GM21381 (cell line): ENCODE measurements around the gene CEP89.
A peak's percentile ranks its signal among the peaks of the same experiment; 100 is the strongest.
"Not testable (repeated sequence)": the region's sequence is repeated elsewhere in the genome, so short reads cannot be mapped to it uniquely, and the experiment has no call there.

ENCODE experiments used
- ATAC-seq: cut with Tn5 transposase; IDR thresholded peaks from one replicate; pipeline ENCODE4 v1.9.1; 2021; ENCODE audit warnings: mild to moderate bottlenecking, moderate library complexity; ENCODE audit not compliant: unreplicated experiment

Gene CEP89

DNA sequence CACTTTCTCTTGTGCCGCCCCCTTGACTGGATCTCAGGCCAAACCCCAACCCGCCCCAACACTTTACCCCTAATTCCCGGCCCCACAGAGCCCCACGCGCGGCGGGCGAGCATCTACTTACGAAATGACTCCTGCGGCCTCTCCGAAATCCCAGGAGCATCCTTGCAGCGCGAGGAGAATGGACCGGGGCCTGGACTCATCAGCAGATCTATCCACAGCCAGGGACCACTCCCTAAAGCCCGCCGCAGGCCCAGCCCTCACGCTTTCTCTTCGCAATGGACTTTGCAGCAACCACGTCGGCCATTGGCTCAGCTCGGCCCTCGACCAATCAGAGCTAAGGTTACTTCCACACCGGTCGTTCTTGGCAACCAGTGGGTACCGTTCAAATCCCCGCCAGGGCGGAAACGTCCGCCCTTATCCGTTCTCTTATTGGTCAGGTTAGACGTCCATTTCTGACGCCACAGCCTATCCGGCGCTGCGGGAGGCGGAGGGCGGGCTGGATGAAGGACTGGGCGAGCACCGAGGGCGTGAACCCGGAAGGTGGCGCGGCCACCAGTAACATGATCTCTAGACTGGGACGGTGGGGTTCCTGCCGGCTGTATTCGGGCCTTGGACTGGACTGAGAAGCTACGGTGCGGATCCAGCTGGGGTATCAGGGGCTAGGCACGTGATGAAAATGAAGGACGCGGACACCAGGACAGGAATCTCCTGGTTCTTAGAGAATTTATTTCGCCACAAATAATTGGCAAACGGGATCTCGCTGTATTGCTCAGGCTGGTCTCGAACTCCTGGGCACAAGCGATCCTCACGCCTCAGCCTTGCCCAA is at the start of gene CEP89, which contains the start of gene FAAP24:
TSS of gene CEP89 (minus strand) at position 244 of the 826 bp plus-strand sequence. CDS start at position 160, 84 bp downstream.
TSS of gene FAAP24 (plus strand) at position 528 of the 826 bp plus-strand sequence. CDS start 955 bp downstream, outside the sequence.
- ATAC-seq: peak; percentile 97

DNA sequence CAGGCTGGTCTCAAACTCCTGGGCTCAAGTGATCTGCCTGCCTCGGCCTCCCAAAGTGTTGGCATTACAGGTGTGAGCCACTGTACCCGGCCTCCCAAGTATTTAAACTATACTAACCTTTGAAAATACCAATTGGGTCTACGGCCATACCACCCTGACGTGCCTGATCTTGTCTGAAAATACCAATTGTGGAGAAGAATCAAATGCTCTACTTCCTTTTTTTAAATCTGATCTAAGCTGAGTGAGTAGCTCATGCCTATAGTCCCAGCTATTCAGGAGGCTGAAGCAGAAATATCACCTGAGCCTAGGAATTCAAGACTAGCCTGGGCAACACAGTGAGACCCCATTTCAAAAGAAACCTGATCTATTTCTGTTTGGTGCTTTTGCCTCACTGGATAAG is 39.1 kb upstream of the CEP89 start:
- ATAC-seq: not testable (repeated sequence)

DNA sequence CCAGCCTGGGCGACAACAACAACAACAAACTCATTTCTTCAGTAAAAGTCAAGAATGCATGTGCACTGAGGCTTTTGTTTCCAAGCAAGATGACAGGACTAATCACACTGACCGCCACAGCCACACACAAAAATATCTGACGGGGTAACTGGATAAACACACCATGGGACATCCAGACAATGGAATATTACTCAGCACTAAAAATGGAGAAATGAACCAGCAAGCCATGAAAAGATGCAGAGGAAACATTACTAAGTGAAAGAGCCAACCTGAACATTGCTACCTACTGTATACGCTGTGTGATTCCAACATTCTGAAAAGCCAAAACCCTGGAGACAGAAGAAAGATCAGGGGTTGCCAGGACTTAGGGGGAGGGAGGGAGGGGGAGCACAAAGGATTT is 37.0 kb upstream of the CEP89 start:
- no peak for ATAC-seq

DNA sequence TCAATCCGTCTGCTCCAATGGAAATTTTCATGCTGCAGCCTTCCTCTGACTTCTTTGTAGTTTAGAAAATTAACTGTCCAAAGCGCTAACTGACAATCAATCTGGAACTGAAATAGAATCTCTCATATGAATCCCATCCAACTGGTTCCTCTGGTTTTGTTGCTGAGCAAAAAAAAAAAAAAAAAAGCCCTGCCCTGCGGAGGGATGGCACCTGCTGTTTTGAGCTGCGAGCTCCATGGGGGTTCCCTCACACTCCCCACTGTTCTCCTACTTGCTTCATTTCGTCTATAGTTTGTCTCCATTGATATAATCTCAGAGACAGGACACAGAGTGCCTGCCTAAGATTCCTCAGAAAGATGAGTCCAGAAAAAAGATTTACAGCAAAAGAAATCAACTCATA is 33.7 kb upstream of the CEP89 start:
- no peak for ATAC-seq

DNA sequence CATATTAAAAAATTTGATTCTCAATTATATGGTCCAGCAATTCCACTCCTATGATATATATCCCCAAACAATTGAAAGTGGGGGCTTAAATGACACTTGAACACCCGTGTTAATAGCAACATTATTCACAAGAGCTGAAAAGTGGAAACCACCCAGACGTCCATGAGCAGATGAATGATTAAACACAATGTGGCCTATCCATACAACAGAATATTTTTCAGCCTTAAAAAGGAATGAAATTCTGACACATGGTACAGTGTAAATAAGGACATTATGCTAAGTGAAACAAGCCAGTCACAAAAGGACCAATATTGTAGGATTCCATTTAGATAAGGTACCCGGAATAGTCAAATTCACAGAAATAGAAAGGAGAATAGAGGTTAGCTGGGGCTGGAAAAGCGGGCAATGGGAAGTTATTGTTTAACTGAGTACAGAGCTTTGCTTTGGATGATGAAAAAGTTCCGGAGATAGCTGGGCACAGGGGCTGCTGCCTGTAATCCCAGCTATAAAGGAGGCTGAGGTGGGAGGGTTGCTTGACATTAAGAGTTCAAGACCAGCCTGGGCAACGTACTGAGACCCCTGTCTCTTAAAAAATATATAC is 31.8 kb upstream of the CEP89 start:
- not testable (repeated sequence) for ATAC-seq

DNA sequence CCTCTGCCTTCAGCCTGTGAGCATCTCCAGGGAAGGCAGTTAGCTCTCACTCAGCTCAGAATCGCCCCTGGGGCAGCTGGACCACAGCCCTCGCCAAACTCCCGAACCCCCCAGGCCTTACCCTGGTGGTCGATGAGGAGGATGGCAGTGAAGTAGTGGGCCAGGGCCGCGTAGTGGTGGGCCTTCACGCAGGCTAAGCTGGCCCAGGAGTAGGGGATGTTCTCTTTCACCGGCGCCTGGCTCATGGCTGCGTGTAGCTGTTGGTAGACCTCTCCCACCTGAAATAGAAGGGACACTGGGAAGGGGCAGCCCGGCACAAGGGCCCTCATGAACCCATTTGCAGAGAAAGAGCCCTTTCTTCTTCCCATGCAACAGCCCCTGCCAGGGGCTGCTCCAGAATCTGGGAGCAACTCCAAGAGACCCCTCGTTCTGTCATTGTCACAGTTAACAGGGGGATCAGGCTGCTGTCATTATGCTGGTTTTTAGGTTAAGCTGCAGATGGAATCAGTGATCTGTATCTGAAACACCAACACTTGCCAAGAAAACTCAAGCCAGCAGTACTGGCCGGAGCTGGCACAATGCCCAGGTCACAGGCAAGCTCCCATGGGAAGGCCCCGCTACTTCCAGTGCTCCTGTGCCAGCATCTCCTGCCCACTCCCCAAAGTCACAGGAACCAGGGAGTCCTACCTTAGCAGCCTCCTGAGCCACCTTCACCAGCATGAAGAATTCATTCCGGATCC is 30.5 kb upstream of the CEP89 start:
- not testable (repeated sequence) for ATAC-seq

DNA sequence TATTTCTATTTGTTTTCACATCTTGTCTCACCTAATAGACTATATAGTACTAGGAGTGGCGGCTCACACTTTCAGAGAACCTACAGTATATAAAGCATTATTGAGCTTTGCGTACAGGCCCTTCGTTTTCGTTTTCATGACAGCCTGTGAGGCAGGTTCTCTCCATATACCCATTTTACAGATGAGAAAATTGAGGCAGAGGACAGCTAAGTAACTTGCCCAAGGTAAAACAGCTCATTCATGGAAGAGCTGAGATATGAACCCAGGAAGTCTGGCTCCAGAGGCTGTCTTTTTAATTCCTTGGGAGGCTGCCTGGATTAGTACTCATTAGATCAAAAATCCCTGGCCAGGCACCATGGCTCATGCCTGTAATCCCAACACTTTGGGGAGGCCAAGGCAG is 29.2 kb upstream of the CEP89 start:
- no peak for ATAC-seq

DNA sequence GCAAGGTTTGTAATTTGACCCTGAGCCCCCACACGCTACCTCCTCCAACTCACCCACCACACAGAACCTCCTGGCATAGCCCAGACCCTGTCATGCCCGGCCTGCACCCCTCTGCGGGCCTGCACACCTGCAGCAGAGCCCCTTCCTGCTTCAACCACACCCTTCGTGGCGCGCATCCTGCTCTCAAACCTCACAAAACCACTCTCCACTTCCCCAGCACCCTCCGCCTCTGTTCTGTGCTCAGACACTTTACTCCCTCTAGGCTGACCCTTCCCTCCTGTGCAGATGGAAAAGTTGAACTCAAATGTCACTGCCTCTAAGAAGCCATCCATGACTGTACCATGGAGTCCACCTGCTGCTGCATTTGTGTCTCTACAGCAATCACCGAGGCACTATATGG is 28.8 kb upstream of the CEP89 start:
- ATAC-seq: no peak

DNA sequence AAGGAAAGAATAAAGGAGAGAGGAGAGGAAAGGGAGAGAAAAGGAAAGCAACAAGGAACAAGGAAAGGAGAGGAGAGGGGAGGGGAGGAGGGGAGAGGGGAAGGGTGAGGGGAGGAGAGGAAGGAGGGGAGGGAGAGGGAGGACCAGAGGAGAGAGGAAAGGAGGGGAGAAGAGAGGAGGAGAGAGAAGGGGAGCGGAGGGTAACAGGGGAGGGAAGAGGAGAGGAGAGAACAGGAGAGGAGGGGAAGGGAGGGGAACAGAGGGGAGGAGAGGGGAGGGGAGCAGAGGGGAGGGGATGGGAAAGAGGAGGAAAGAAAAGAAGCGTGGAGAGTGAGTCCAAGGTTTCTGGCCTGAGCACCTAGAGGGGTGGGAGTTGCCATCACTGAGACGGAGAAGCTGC is 27.0 kb upstream of the CEP89 start:
- no peak for ATAC-seq

DNA sequence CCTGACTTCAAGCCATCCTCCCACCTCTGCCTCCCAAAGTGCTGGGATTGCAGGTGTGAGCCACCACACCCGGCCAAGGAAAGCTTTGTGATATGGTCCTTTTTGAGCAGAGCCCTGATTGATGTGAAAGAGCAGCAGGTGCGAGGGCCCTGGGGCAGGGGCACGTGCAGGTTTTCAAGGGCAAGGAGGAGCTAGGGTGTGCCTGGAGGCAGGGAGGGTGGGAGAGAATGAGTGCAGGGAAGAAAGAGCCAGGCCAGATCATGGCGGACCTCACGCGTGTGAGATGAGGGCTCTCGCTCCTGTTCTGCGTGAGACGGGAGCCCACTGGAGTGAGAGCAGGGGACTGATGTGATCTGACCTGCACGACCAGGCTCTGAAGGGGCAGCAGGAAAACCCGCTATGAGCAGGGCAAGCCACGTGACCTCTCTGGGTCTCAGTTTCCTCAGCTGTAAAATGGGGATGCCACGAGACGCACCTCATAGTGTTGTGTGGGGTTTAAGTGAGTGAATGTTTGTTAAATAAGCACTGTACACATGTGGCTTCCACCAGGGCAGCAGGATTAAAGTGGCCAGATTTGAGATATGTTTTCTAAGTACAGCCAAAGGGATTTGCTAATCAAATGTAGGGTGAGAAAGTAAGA is 26.1 kb upstream of the CEP89 start:
- no peak for ATAC-seq

DNA sequence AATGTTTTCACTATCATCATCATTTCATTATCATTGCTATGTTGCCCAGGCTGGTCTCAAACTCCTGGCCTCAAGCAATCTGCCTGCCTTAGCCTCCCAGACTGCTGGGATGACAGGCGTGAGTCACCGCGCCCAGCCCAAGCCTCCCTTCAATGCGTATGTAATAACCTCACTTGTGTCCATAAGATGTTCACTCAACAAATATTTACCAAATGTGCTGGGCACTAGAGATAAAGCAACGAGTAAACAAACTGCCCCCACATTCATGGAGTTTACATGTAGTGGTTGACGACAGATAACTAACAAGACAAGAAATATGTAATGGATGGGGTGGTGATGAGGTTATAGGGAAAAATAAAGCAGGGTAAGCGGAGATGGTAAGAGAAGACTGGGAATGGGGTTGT is 25.3 kb upstream of the CEP89 start:
- ATAC-seq: not testable (repeated sequence)

DNA sequence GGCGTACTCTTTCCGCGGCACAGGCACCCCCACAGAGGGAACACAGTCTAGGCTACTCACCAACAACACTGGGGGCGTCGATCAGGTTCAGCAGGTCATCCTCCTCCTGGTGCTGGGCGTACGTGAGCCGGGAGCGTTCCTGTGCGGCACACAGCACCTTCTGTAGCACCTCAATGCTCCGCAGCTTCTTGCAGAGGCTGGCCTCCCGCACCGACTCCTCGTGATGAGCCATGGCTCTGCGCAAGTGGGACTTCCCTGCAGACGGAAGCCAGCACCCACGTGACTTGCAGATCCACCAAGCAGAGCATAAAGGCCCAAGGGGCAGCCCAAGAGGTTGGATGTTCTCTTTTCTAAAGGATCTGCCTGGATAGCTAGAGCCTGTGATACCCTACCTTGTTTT is 24.2 kb upstream of the CEP89 start:
- not testable (repeated sequence) for ATAC-seq

DNA sequence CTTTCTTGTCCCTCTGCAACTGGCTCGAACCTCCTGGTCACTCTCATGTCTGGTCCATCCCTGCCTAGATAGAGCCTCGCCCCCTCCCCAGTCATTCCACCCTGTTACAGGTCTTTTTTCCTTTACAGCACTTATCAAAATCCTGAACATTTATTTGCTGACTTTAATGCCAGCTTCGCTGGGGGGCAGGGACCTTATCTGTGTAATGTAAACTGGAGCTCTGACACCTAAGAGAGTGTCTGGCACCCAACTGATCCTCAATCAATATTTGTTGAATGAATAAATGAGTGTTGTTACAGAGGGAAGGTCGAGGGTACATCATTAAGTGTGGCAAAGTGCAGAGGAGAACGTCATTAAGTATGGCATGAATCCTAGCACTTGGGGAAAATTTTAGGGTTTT is 17.0 kb upstream of the CEP89 start:
- no peak for ATAC-seq

DNA sequence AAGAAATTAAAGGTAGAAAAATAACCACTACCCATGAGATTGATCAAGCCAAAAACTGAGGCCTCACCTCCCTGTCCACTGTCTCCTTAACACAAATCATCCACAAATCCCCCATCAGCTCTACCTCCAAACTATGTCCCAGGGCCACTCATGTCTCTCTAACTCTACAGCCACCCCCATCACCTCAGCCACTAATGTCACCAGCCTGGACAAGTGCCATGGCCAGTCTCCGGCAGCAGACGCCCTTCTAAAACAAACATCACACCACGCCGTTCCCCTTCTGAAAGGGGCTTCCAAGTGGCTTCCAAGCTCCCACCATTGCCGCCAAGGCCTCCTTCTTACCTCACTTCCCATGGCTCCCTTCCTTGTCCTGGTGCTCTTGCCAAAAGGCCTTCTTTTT is 16.5 kb upstream of the CEP89 start:
- not testable (repeated sequence) for ATAC-seq

DNA sequence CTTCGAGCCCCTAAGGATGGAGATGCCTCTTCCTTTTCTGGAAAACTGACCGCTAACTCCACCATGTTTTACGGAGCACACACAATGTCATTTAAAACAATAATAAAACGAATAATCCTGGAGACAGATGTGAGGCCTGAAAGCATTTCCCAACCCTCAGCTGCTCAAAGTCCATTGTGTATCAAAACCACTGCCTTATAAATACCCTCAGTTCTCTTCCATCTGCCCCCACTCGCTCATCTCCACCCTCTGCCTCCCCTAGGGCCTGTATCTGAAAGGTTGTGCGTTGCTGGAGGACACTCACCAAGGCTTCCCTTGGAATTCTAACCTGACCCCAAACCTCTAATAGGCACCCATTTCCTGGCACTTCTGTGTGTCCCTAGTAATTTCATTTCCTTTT is 10.7 kb upstream of the CEP89 start:
- ATAC-seq: not testable (repeated sequence)

DNA sequence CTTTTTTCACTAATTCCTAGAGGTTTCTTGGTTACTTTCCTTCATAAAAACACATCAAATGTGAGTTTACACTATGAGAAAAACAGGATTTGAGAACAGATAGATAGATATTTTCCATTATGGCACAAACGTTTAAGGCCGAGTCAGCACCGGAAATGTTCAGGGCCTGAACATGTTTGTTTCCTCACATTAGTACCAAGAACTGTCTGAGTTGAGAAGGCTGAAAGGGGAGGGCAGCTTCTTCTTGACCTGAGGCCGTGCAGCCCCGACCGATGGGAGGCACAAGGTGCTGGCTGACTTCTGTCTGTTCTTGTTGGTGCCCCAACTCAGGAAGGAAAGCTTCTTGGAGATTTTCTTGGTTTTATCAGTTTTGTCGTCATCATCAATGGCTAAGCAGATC is 8.0 kb upstream of the CEP89 start:
- not testable (repeated sequence) for ATAC-seq

DNA sequence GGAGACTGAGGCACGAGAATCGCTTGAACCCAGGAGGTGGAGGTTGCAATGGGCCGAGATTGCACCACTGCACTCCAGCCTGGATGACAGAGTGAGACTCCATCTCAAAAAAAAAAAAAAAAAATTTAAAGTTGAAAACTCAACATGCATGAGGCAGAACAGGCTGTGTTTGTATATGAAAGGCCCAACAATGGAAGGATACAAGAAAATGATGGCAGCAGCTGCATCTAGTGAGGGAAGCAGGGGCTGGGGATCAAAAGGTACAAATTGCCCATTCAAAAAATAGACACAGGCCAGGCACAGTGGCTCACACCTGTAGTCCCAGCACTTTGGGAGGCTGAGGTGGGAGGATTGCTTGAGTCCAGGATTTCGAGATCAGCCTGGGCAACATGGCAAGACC is 6.1 kb upstream of the CEP89 start:
- not testable (repeated sequence) for ATAC-seq

DNA sequence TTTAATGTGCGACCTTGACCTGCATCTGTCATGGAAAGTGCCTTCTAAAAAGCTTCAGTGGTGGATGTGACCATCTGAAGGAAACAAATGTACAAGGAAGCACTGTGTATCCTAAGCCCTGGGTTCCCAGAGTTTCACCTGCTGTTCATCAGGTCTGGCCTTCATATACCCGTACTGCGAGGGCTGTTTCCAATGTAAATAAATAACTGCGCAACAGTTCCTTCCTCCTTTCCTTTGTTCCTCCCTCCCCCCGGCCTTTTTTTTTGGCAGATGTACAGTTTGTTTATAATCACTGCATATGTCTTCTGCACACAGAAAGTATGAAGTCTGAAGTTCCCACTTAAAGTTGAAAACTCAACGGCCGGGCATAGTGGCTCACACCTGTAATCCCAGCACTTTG is 5.5 kb upstream of the CEP89 start:
- ATAC-seq: no peak

DNA sequence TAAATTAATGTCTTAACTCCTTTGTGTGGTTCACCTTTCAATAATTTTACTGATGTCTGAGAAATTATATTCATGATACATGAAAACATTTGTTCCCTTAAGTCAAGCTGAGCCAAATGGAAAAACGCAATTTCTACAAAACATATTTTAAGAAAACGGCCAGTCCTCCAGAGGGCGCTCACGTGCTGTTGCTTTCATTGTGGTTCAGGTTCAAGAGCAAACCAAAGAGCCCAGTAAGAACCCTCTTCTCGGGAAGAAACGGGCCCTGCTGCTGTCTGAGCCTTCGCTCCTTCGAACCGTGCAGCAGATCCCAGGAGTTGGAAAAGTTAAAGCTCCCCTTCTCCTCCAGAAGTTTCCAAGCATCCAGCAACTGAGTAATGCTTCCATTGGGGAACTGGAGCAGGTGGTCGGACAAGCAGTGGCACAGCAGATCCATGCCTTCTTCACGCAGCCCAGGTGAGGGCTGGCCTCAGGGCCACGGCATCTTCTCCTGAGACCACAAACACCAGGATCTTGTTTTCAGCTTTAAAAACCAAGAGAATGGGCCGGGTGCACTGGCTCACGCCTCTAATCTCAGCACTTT is 4.6 kb upstream of the CEP89 start:
- no peak for ATAC-seq

DNA sequence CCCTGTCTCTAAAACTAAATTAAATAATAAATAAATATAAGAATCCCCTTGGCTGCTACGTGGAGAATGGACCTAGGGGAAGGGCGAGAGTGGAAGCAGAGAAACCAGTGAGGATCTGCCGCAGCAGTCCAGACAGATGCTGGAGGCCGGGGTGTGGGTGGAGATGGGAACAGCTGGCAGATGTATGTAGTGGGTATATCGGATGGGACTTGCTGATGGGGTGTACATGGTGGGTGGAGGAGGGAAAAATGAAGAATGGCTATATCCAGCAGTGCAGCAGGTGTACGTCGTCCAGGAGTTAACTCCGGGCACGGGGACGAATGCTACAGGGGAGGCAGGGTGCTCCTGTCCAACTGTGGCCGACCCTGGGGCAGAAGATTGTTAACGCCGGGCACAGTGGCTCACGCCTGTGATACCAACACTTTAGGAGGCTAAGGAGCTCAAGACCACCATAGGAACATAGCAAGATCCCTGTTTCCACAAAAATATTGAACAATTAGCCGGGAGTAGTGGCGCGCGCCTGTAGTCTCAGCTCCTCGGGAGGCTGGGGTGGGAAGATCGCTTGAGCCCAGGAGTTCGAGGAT is 654 bp downstream of the CEP89 start:
- ATAC-seq: no peak
